CD14-positive monocyte (primary cell): ENCODE data around the gene ELAVL1. TPM values are rescaled to one million over a fixed set of nuclear protein-coding genes. Genes with fewer than 3 reads are reported as not detected.

Experiments used
- DNase-seq, 3 donors: peaks; one replicate each; pipeline ENCODE4 v3.0.0-alpha.2; 2011 to 2022
- H2AFZ ChIP-seq: 2 replicates; pipeline ENCODE4 v1.6.0; 2012; ENCODE audit warnings: mild to moderate bottlenecking, low read depth, low read length, inconsistent platforms; ENCODE audit not compliant: insufficient read depth, poor library complexity, severe bottlenecking
- H3K27ac ChIP-seq, 2 donors: 1 replicate in 1 of 2; 2 replicates in 1 of 2; pipeline ENCODE4 v1.5.1; 2012 to 2013; ENCODE audit warnings: low read length in 2 of 2, control low read depth in 1 of 2, inconsistent platforms in 1 of 2, low read depth in 1 of 2, mild to moderate bottlenecking in 1 of 2
- H3K27me3 ChIP-seq, 2 donors: one replicate each; pipeline versions ENCODE4 v1.6.0 to v1.6.1; 2011 to 2013; ENCODE audit warnings: low read length in 2 of 2; ENCODE audit not compliant: control insufficient read depth in 2 of 2, insufficient read depth in 2 of 2
- H3K36me3 ChIP-seq, 2 donors: replicated peaks in 1 of 2; 1 replicate in 1 of 2; 2 replicates in 1 of 2; pipeline versions ENCODE4 v1.5.1 to v1.6.1; 2012 to 2013; ENCODE audit warnings: low read length in 2 of 2, control low read depth in 1 of 2, inconsistent platforms in 1 of 2, mild to moderate bottlenecking in 1 of 2; ENCODE audit not compliant: insufficient read depth in 2 of 2, control insufficient read depth in 1 of 2
- H3K4me1 ChIP-seq, 2 donors: 1 replicate in 1 of 2; 2 replicates in 1 of 2; pipeline versions ENCODE4 v1.5.1 to v1.6.1; 2012 to 2013; ENCODE audit warnings: low read length in 2 of 2, control low read depth in 1 of 2, inconsistent platforms in 1 of 2, mild to moderate bottlenecking in 1 of 2, moderate library complexity in 1 of 2; ENCODE audit not compliant: insufficient read depth in 2 of 2, control insufficient read depth in 1 of 2
- H3K4me2 ChIP-seq: replicated peaks from 2 replicates; pipeline ENCODE3; 2012; ENCODE audit warnings: low read length, moderate library complexity, mild to moderate bottlenecking; ENCODE audit not compliant: poor library complexity, severe bottlenecking; ENCODE audit errors: extremely low read depth
- H3K4me3 ChIP-seq, 3 experiments: fragments of 200-600 bp in 1 of 3; sonication (generic) in 1 of 3; replicated peaks in 1 of 3; 1 replicate in 2 of 3; 2 replicates in 1 of 3; pipeline ENCODE4 v1.5.1; 2011 to 2013; ENCODE audit warnings: low read length in 3 of 3, mild to moderate bottlenecking in 3 of 3, control low read depth in 2 of 3, low read depth in 2 of 3, inconsistent platforms in 1 of 3, moderate library complexity in 1 of 3
- H3K79me2 ChIP-seq: 2 replicates; pipeline ENCODE4 v1.6.0; 2012; ENCODE audit warnings: mild to moderate bottlenecking, control low read depth, inconsistent platforms, low read length, moderate library complexity; ENCODE audit not compliant: insufficient read depth
- H3K9ac ChIP-seq: 2 replicates; pipeline ENCODE4 v1.6.0; 2017; ENCODE audit warnings: low read length, mild to moderate bottlenecking; ENCODE audit not compliant: insufficient read depth, poor library complexity, severe bottlenecking
- H3K9me3 ChIP-seq, 2 donors: replicated peaks in 1 of 2; 1 replicate in 1 of 2; 2 replicates in 1 of 2; pipeline versions ENCODE4 v1.5.1 to v1.6.1; 2012 to 2013; ENCODE audit warnings: low read length in 2 of 2, control low read depth in 1 of 2; ENCODE audit not compliant: control insufficient read depth in 1 of 2, insufficient read depth in 1 of 2
- H4K20me1 ChIP-seq: 2 replicates; pipeline ENCODE4 v1.6.0; 2012; ENCODE audit warnings: mild to moderate bottlenecking, low read length, control low read depth, moderate library complexity; ENCODE audit not compliant: insufficient read depth
- H3K27ac Mint-ChIP-seq, 7 donors: one replicate each; pipeline ENCODE4 v1.8.0; 2020; ENCODE audit warnings: mild to moderate bottlenecking in 7 of 7, mixed read lengths in 7 of 7, moderate library complexity in 6 of 7, inconsistent platforms in 2 of 7
- H3K27me3 Mint-ChIP-seq, 3 donors: one replicate each; pipeline ENCODE4 v1.8.0; 2021 to 2022; ENCODE audit warnings: low read depth in 3 of 3, mild to moderate bottlenecking in 3 of 3, mixed read lengths in 3 of 3, moderate library complexity in 3 of 3, inconsistent platforms in 1 of 3
- H3K36me3 Mint-ChIP-seq, 2 donors: one replicate each; pipeline ENCODE4 v1.8.0; 2020; ENCODE audit warnings: mixed read lengths in 2 of 2, inconsistent platforms in 1 of 2, mild to moderate bottlenecking in 1 of 2
- H3K4me1 Mint-ChIP-seq: one replicate; pipeline ENCODE4 v1.8.0; 2020; ENCODE audit warnings: mild to moderate bottlenecking, mixed read lengths
- H3K4me3 Mint-ChIP-seq, 2 donors: one replicate each; pipeline ENCODE4 v1.8.0; 2020; ENCODE audit warnings: mild to moderate bottlenecking in 2 of 2, mixed read lengths in 2 of 2, moderate library complexity in 1 of 2
- H3K9me3 Mint-ChIP-seq, 7 donors: one replicate each; pipeline ENCODE4 v1.8.0; 2020 to 2022; ENCODE audit warnings: mixed read lengths in 7 of 7, mild to moderate bottlenecking in 6 of 7, moderate library complexity in 6 of 7, inconsistent platforms in 2 of 7
- WGBS: methylation state at CpG from one replicate; pipeline ENCODE4 v1.1.5; 2013; ENCODE audit warnings: missing lambda C conversion rate; ENCODE audit not compliant: insufficient coverage; 5-methylcytosine and 5-hydroxymethylcytosine counted together
- intact Hi-C, 2 donors: fragments of 100-400 bp; cut with micrococcal nuclease; formaldehyde crosslinking; loops; one replicate each; pipeline versions ENCODE4 v1.15.0 to v1.15.1; 2023
- polyA plus RNA-seq, 3 donors: library from polyadenylated mRNA; depleted of rRNA in 1 of 3; unstranded in 2 of 3; stranded (reverse) in 1 of 3; fragments of 300-500 nt in 2 of 3; fragments of >200 nt in 1 of 3; fragmentation: Illumina TruSeq in 2 of 3; gene quantifications; 1 replicate in 2 of 3; 2 replicates in 1 of 3; pipeline ENCODE4 v1.2.3, GENCODE V29; 2012 to 2021
- TF ChIP-seq, protein P1 (sequence below): fragments of 200-600 bp; IDR thresholded peaks from one replicate; pipeline ENCODE4 v1.8.0; 2022; ENCODE audit warnings: antibody characterized with exemption, mild to moderate bottlenecking

Gene ELAVL1
- polyA plus RNA-seq, 3 donors = 25.1 to 31.1 (median 30.7) TPM

DNA sequence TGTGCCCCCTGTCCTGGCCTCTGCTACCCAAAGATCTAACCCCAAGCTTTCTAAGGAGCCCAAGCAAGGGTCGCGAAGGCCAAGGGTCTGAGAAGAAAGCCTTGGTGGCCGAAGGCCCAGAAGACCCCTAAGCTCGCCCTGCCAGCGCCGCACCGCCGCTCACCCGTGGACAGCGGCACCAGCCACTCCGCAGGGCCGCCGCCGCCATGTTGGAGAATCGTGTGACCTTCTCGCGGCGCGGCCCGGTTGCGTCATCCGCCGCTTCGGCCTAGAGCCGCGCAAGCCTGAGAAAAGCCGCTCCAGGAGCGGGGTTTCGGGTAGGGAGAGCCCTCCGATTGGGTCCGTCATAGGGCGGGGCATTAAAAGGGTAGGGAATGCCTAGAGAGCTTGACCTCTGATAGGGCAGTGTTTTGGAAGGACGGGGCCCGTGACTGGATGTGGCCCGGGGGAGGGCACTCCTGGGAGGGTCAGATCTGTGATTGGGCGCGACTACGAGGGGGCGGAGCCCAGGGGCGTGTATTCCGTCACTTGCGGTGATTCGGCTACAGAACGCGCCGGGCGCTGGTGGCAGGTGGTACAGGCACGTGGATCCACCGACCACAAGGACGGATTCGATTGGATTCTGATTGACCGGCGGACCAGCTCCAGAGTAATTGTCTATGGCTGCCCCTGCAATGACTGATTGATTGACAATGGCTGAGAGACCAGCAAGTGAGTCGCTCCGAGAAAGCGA is 61.8 kb downstream of the ELAVL1 start, which contains the start of gene TIMM44:
Gene TIMM44 (minus strand): TSS at position 223 of the 733 bp plus-strand sequence. CDS start 15 bp downstream, at position 208.
- peaks cover 18% of the 10 kb centered on the region for H3K4me1 Mint-ChIP-seq
- H2AFZ ChIP-seq = peak within 1 kb of the TSS; percentile 93
- no peaks in the 10 kb centered on the region for H3K27me3 ChIP-seq
- H3K4me2 ChIP-seq = peak within 1 kb of the TSS; percentile 79
- H3K27ac Mint-ChIP-seq = peak within 1 kb of the TSS; percentile 94 to 98 (median 97)
- peak within 1 kb of the TSS; percentile 90 to 91 for H3K27ac ChIP-seq
- peaks cover 0 to 2% (median 0%) of the 10 kb centered on the region in 7 donors for H3K9me3 Mint-ChIP-seq
- H3K4me3 ChIP-seq = peak within 1 kb of the TSS; percentile 44 to 84 (median 84)
- H3K9ac ChIP-seq = peak within 1 kb of the TSS; percentile 89
- H3K4me3 Mint-ChIP-seq = peak within 1 kb of the TSS; percentile 87 to 92
- 0% methylated on average over 56 of the region's 56 CpGs for WGBS
- H3K9me3 ChIP-seq = no peaks in the 10 kb centered on the region
- peaks cover 16 to 17% of the 10 kb centered on the region in 2 donors for H3K36me3 ChIP-seq
- peaks cover 23% of the 10 kb centered on the region for H3K79me2 ChIP-seq
- peaks cover 0 to 3% (median 0%) of the 10 kb centered on the region in 3 donors for H3K27me3 Mint-ChIP-seq
- H3K4me1 ChIP-seq = peaks cover 8 to 21% of the 10 kb centered on the region in 2 donors
- no peaks in the 10 kb centered on the region for H4K20me1 ChIP-seq
- intact Hi-C loops = loop anchor here (1.0 to 10.0 kb wide), 3 partner anchors 23 to 311 kb away; partner anchors contain the start of gene SNAPC2 (in 1 of the 2)
- TF ChIP-seq, protein P1, sequence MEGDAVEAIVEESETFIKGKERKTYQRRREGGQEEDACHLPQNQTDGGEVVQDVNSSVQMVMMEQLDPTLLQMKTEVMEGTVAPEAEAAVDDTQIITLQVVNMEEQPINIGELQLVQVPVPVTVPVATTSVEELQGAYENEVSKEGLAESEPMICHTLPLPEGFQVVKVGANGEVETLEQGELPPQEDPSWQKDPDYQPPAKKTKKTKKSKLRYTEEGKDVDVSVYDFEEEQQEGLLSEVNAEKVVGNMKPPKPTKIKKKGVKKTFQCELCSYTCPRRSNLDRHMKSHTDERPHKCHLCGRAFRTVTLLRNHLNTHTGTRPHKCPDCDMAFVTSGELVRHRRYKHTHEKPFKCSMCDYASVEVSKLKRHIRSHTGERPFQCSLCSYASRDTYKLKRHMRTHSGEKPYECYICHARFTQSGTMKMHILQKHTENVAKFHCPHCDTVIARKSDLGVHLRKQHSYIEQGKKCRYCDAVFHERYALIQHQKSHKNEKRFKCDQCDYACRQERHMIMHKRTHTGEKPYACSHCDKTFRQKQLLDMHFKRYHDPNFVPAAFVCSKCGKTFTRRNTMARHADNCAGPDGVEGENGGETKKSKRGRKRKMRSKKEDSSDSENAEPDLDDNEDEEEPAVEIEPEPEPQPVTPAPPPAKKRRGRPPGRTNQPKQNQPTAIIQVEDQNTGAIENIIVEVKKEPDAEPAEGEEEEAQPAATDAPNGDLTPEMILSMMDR = no peak
- peak; percentile 99 to 100 (median 99) for DNase-seq
- H3K36me3 Mint-ChIP-seq = peaks cover 15 to 24% of the 10 kb centered on the region in 2 donors

DNA sequence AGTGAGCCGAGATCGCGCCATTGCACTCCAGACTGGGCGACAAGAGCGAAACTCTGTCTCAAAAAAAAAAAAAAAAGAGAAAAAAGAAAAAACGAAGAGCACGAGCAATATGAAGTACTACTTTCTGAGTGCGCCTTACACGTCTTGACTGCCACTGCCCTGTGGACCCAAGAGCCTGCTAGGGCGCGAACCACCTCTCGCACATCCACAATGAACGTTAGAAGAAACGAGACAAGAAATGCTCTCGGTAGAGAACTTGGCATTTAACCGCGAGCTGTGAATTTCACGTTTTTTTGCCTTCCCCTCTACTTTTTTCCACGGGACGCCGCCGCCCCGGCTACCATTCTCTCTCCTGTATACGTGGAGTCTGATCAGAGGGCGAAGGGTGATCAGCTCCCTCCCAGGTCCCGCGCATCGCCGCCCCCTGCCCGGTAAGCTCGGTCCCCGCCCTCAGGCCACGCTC is 62.4 kb downstream of the ELAVL1 start:
- peak overlapping the region; percentile 42 to 84 (median 84) for H3K4me3 ChIP-seq
- Mint-ChIP-seq H3K27me3 (peaks cover 0 to 3% (median 0%) of the 10 kb centered on the region in 3 donors), H3K9me3 (peaks cover 0 to 2% (median 0%) of the 10 kb centered on the region in 7 donors), H3K4me3 (peak overlapping the region; percentile 87 to 88), H3K36me3 (peaks cover 16 to 28% of the 10 kb centered on the region in 2 donors), H3K27ac (peak overlapping the region; percentile 92 to 98 (median 95)), H3K4me1 (peaks cover 18% of the 10 kb centered on the region)
- H3K27me3 ChIP-seq = no peaks in the 10 kb centered on the region
- intact Hi-C loops = loop anchor here (1.0 to 10.0 kb wide), 2 partner anchors 23 to 312 kb away; partner anchors contain the start of gene SNAPC2 (in 1 of the 2)
- no peak for DNase-seq
- no peaks in the 10 kb centered on the region for H4K20me1 ChIP-seq
- H3K9ac ChIP-seq = peak overlapping the region; percentile 89
- H3K36me3 ChIP-seq = peaks cover 19 to 22% of the 10 kb centered on the region in 2 donors
- H3K79me2 ChIP-seq = peaks cover 23% of the 10 kb centered on the region
- TF ChIP-seq, protein P1 = no peak
- peaks cover 8 to 21% of the 10 kb centered on the region in 2 donors for H3K4me1 ChIP-seq
- 9% methylated on average over 29 of the region's 33 CpGs for WGBS
- no peaks in the 10 kb centered on the region for H3K9me3 ChIP-seq
- H3K27ac ChIP-seq = peak overlapping the region; percentile 90 to 91
- H3K4me2 ChIP-seq = peak overlapping the region; percentile 79
- H2AFZ ChIP-seq = peak overlapping the region; percentile 86
